ENCODE results near the gene PRTN3.

The PRTN3 gene

GRCh38 chr19:840519-841206 lies at the start of gene PRTN3:
PRTN3 (plus strand) TSS chr19:840999; CDS start chr19:841009, 10 bp downstream.
- Histone ChIP-seq H3K27me3 (ENCODE audit: insufficient read depth, insufficient read length) (peaks cover 16% of the 10 kb centered on the region), H3K9me3 (ENCODE audit: insufficient read depth, low read length) (no peaks in the 10 kb centered on the region), H3K36me3 (ENCODE audit: insufficient read depth, insufficient read length, low read length) (no peaks in the 10 kb centered on the region), H3K4me1 (ENCODE audit: insufficient read depth, insufficient read length) (peaks cover 10% of the 10 kb centered on the region), H3K4me3 (ENCODE audit: insufficient read length, low read depth) (no peak within 1 kb of the TSS), H3K9ac (ENCODE audit: insufficient read length, low read depth) (no peak within 1 kb of the TSS)
- no peak for DNase-seq (ENCODE audit: low read depth, low spot score)
- no peak for TF ChIP-seq YY1 (IDR thresholded peaks at IDR 0.05; ENCODE audit: insufficient read depth, insufficient read length)
- TF ChIP-seq SUZ12 (IDR thresholded peaks at IDR 0.05; ENCODE audit: extremely low read depth, insufficient read depth, insufficient read length) = no peak
- TF ChIP-seq ZNF274 (IDR thresholded peaks at IDR 0.05; ENCODE audit: low read depth, low read length) = no peak

- Histone ChIP-seq H3K9me3 (ENCODE audit: insufficient read depth, low read length) (no peaks in the 10 kb centered on the region), H3K9ac (ENCODE audit: insufficient read length, low read depth) (peak overlapping the region; percentile 47), H3K36me3 (ENCODE audit: insufficient read depth, insufficient read length, low read length) (peaks cover 12% of the 10 kb centered on the region), H3K4me3 (ENCODE audit: insufficient read length, low read depth) (no peak overlapping the region), H3K4me1 (ENCODE audit: insufficient read depth, insufficient read length) (peaks cover 19% of the 10 kb centered on the region), H3K27me3 (ENCODE audit: insufficient read depth, insufficient read length) (no peaks in the 10 kb centered on the region)
- DNase-seq (ENCODE audit: low read depth, low spot score) = no peak
- TF ChIP-seq ZNF274 (IDR thresholded peaks at IDR 0.05; ENCODE audit: low read depth, low read length) = no peak
- TF ChIP-seq SUZ12 (IDR thresholded peaks at IDR 0.05; ENCODE audit: extremely low read depth, insufficient read depth, insufficient read length) = no peak
- TF ChIP-seq YY1 (IDR thresholded peaks at IDR 0.05; ENCODE audit: insufficient read depth, insufficient read length) = no peak
Observed at GRCh38 chr19:791007-791566, 49.7 kb upstream of the PRTN3 start.

GRCh38 chr19:791567-792305 lies 49.1 kb upstream of the PRTN3 start:
- no peaks in the 10 kb centered on the region for H3K9me3 ChIP-seq (ENCODE audit: insufficient read depth, low read length)
- H3K27me3 ChIP-seq (ENCODE audit: insufficient read depth, insufficient read length) = no peaks in the 10 kb centered on the region
- peaks cover 12% of the 10 kb centered on the region for H3K36me3 ChIP-seq (ENCODE audit: insufficient read depth, insufficient read length, low read length)
- no peak overlapping the region for H3K4me3 ChIP-seq (ENCODE audit: insufficient read length, low read depth)
- no peak for DNase-seq (ENCODE audit: low read depth, low spot score)
- TF ChIP-seq ZNF274 (IDR thresholded peaks at IDR 0.05; ENCODE audit: low read depth, low read length) (no peak), YY1 (IDR thresholded peaks at IDR 0.05; ENCODE audit: insufficient read depth, insufficient read length) (no peak), SUZ12 (IDR thresholded peaks at IDR 0.05; ENCODE audit: extremely low read depth, insufficient read depth, insufficient read length) (no peak)
- peaks cover 19% of the 10 kb centered on the region for H3K4me1 ChIP-seq (ENCODE audit: insufficient read depth, insufficient read length)
- H3K9ac ChIP-seq (ENCODE audit: insufficient read length, low read depth) = peak overlapping the region; percentile 47

GRCh38 chr19:792306-792885 lies 48.4 kb upstream of the PRTN3 start:
- H3K9ac ChIP-seq (ENCODE audit: insufficient read length, low read depth) = peak overlapping the region; percentile 29
- H3K36me3 ChIP-seq (ENCODE audit: insufficient read depth, insufficient read length, low read length) = peaks cover 8% of the 10 kb centered on the region
- H3K9me3 ChIP-seq (ENCODE audit: insufficient read depth, low read length) = no peaks in the 10 kb centered on the region
- DNase-seq (ENCODE audit: low read depth, low spot score) = no peak
- H3K4me1 ChIP-seq (ENCODE audit: insufficient read depth, insufficient read length) = peaks cover 19% of the 10 kb centered on the region
- H3K4me3 ChIP-seq (ENCODE audit: insufficient read length, low read depth) = no peak overlapping the region
- no peaks in the 10 kb centered on the region for H3K27me3 ChIP-seq (ENCODE audit: insufficient read depth, insufficient read length)
- no peak for TF ChIP-seq ZNF274 (IDR thresholded peaks at IDR 0.05; ENCODE audit: low read depth, low read length)
- TF ChIP-seq YY1 (IDR thresholded peaks at IDR 0.05; ENCODE audit: insufficient read depth, insufficient read length) = no peak
- no peak for TF ChIP-seq SUZ12 (IDR thresholded peaks at IDR 0.05; ENCODE audit: extremely low read depth, insufficient read depth, insufficient read length)

- Histone ChIP-seq H3K27me3 (ENCODE audit: insufficient read depth, insufficient read length) (no peaks in the 10 kb centered on the region), H3K4me1 (ENCODE audit: insufficient read depth, insufficient read length) (peaks cover 16% of the 10 kb centered on the region), H3K36me3 (ENCODE audit: insufficient read depth, insufficient read length, low read length) (peaks cover 7% of the 10 kb centered on the region), H3K4me3 (ENCODE audit: insufficient read length, low read depth) (no peak overlapping the region), H3K9ac (ENCODE audit: insufficient read length, low read depth) (no peak overlapping the region), H3K9me3 (ENCODE audit: insufficient read depth, low read length) (no peaks in the 10 kb centered on the region)
- no peak for DNase-seq (ENCODE audit: low read depth, low spot score)
- TF ChIP-seq SUZ12 (IDR thresholded peaks at IDR 0.05; ENCODE audit: extremely low read depth, insufficient read depth, insufficient read length) (no peak), ZNF274 (IDR thresholded peaks at IDR 0.05; ENCODE audit: low read depth, low read length) (no peak), YY1 (IDR thresholded peaks at IDR 0.05; ENCODE audit: insufficient read depth, insufficient read length) (no peak)
Observed at GRCh38 chr19:793806-794205, 47.0 kb upstream of the PRTN3 start.

- no peaks in the 10 kb centered on the region for H3K27me3 ChIP-seq (ENCODE audit: insufficient read depth, insufficient read length)
- TF ChIP-seq ZNF274 (IDR thresholded peaks at IDR 0.05; ENCODE audit: low read depth, low read length) (no peak), SUZ12 (IDR thresholded peaks at IDR 0.05; ENCODE audit: extremely low read depth, insufficient read depth, insufficient read length) (no peak), YY1 (IDR thresholded peaks at IDR 0.05; ENCODE audit: insufficient read depth, insufficient read length) (no peak)
- no peak for DNase-seq (ENCODE audit: low read depth, low spot score)
- H3K9ac ChIP-seq (ENCODE audit: insufficient read length, low read depth) = peak overlapping the region; percentile 39
- no peaks in the 10 kb centered on the region for H3K9me3 ChIP-seq (ENCODE audit: insufficient read depth, low read length)
- H3K36me3 ChIP-seq (ENCODE audit: insufficient read depth, insufficient read length, low read length) = peaks cover 20% of the 10 kb centered on the region
- peaks cover 12% of the 10 kb centered on the region for H3K4me1 ChIP-seq (ENCODE audit: insufficient read depth, insufficient read length)
- no peak overlapping the region for H3K4me3 ChIP-seq (ENCODE audit: insufficient read length, low read depth)
Observed at GRCh38 chr19:795073-795611, 45.7 kb upstream of the PRTN3 start.
